ENCODE measurements around the gene TRIM29.

The TRIM29 gene

GRCh38 chr11:120097721-120098385 lies 40.1 kb downstream of the TRIM29 start:
- no peak for DNase-seq (ENCODE audit: low read depth in 2 of 2)

- no peak for DNase-seq (ENCODE audit: low read depth in 2 of 2)
Measured at GRCh38 chr11:120096369-120097191, 41.3 kb downstream of the TRIM29 start.

- no peak for DNase-seq (ENCODE audit: low read depth in 2 of 2)
Measured at GRCh38 chr11:120095516-120095915, 42.4 kb downstream of the TRIM29 start.

GRCh38 chr11:120091701-120092100 lies 46.2 kb downstream of the TRIM29 start:
- no peak for DNase-seq (ENCODE audit: low read depth in 2 of 2)

- DNase-seq (ENCODE audit: low read depth in 2 of 2): no peak
Measured at GRCh38 chr11:120091121-120091520, 46.8 kb downstream of the TRIM29 start.

GRCh38 chr11:120090411-120090810 lies 47.5 kb downstream of the TRIM29 start:
- no peak for DNase-seq (ENCODE audit: low read depth in 2 of 2)

GRCh38 chr11:120089036-120090001 lies 48.6 kb downstream of the TRIM29 start:
- DNase-seq (ENCODE audit: low read depth in 2 of 2): no peak

- no peak for DNase-seq (ENCODE audit: low read depth in 2 of 2)
Measured at GRCh38 chr11:120088056-120088455, 49.9 kb downstream of the TRIM29 start.

GRCh38 chr11:120086651-120087050 lies 51.3 kb downstream of the TRIM29 start:
- DNase-seq (ENCODE audit: low read depth in 2 of 2): no peak

GRCh38 chr11:120079750-120080610 lies 57.9 kb downstream of the TRIM29 start:
- peak in 1 of 2 donors; percentile 8 for DNase-seq (ENCODE audit: low read depth in 2 of 2)

- DNase-seq (ENCODE audit: low read depth in 2 of 2): no peak
Measured at GRCh38 chr11:120078397-120078796, 59.5 kb downstream of the TRIM29 start.

- DNase-seq (ENCODE audit: low read depth in 2 of 2): no peak
Measured at GRCh38 chr11:120074076-120074475, 63.8 kb downstream of the TRIM29 start.

GRCh38 chr11:120073196-120073595 lies 64.7 kb downstream of the TRIM29 start:
- no peak for DNase-seq (ENCODE audit: low read depth in 2 of 2)

- no peak for DNase-seq (ENCODE audit: low read depth in 2 of 2)
Measured at GRCh38 chr11:120068114-120068573, 69.8 kb downstream of the TRIM29 start.

- DNase-seq (ENCODE audit: low read depth in 2 of 2): no peak
Measured at GRCh38 chr11:120067438-120068113, 70.3 kb downstream of the TRIM29 start.

- DNase-seq (ENCODE audit: low read depth in 2 of 2): no peak
Measured at GRCh38 chr11:120066738-120067437, 71.0 kb downstream of the TRIM29 start.

- DNase-seq (ENCODE audit: low read depth in 2 of 2): no peak
Measured at GRCh38 chr11:120065876-120066275, 72.0 kb downstream of the TRIM29 start.

- no peak for DNase-seq (ENCODE audit: low read depth in 2 of 2)
Measured at GRCh38 chr11:120065176-120065575, 72.7 kb downstream of the TRIM29 start.

GRCh38 chr11:120064341-120064740 lies 73.6 kb downstream of the TRIM29 start:
- DNase-seq (ENCODE audit: low read depth in 2 of 2): no peak
